CD4-positive, alpha-beta T cell treated with Interleukin-4 for 4 hours (primary cell): ENCODE measurements around the gene BAIAP2.

Experiments
- DNase-seq: peaks from one replicate; pipeline ENCODE4 v3.0.0-alpha.2; 2020

The BAIAP2 gene

GRCh38 chr17:81054881-81055370, 20.0 kb downstream of the BAIAP2 start:
- DNase-seq = no peak

- no peak for DNase-seq
Measured at GRCh38 chr17:81056312-81056711, 21.4 kb downstream of the BAIAP2 start.

- DNase-seq = no peak
Measured at GRCh38 chr17:81057079-81057730, 22.3 kb downstream of the BAIAP2 start.

DNA sequence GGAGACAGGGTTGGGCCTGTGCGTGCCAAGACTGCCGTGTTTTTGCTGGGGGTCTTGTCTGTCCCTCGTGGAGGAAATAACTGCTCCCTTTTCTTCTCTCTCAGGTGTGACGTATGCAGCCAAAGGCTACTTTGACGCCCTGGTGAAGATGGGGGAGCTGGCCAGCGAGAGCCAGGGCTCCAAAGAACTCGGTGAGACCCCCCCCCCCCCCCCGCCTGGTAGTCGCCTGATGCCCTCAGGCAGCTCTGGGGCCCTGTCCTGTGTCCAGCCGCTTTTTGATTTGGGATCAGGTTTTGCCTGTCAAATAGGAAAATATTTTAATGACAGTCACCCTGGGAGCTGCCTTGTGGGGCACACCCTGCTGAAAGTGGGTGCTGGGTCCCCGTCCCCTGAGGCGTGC, 22.8 kb downstream of the BAIAP2 start:
- no peak for DNase-seq

DNA sequence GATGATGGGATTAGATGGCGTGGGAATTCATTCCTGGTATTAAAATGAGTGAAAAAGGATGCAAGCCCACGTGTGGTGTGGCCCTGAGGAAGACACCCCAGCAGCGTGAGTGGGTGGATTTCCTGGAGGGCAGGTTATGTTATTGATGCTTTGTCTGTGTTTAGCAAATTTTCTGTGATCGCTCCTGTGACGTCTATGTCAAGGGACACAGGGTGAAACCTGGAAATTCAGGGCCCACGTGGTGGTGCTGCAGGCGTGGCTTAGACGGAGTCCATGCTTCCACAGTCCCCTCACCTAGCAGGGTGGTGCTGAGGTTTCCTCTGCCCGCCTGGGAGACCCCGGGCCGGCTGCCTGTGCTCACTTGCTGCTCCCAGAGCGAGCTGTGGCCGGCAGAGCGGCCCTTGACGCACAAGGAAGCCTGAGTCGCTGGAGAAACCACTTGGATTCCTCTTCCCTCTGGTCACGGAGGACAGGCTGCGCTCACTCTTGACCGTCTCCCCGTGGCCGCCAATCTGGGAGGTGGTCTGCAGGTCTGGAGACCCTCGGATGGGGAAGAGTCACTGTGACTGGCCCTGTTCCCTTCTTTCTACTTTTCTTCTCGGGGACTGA, 23.4 kb downstream of the BAIAP2 start:
- DNase-seq = no peak

DNA sequence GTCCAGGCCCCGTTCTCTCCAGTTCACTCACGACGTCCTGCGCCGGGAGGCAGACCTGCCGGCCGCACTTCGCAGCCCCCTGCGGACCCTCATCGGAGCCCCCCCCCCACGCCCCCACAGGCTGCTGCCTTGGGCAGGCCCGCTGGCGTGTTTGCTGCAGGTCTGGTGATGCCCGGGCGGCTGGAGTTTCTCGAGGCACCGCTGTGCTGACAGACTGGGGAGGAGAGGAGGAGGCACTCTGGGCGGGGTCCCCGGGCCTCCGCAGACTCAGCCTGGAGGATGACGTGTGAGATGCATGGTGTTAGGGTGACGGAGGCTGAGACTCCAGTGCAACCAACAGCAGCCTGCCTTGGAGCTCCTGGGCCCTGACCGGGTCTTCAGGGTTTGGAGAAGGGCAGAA, 24.1 kb downstream of the BAIAP2 start:
- DNase-seq = no peak

- DNase-seq = no peak
Measured at GRCh38 chr17:81060416-81060815, 25.5 kb downstream of the BAIAP2 start.

DNA sequence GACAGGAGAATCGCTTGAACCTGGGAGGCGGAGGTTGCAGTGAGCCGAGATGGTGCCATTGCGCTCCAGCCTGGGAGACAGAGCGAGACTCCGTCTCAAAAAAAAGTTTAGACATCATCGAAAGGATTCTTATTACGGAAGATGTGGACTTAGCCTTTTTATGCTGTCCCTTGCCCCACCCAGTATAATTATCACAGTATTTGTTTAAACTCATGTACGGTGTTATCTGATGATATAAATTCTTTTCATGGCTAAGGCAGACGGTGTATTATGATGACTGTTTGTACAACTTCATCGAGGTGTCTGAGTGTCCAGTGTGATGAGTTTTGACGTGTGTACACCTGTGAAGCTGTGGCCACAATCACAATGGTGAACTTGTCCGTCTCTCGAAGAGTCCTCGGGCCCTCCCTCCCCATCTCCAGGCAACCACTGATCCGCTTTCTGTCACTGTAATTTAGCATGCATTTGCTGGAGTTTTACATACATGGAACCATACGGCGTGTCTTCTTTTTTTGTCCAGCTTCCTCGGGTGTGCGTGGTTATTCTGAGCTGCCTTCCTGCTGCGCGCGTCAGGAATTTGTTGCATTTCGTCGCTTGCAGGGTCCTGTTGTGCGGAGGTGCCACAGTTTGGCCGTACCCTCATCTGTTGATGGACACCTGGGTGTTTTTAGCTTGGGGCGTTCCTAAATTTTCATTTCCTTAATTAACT, 26.2 kb downstream of the BAIAP2 start:
- DNase-seq = no peak

- DNase-seq = no peak
Measured at GRCh38 chr17:81062014-81062780, 27.2 kb downstream of the BAIAP2 start.

GRCh38 chr17:81063106-81064093, 28.4 kb downstream of the BAIAP2 start:
- no peak for DNase-seq

DNA sequence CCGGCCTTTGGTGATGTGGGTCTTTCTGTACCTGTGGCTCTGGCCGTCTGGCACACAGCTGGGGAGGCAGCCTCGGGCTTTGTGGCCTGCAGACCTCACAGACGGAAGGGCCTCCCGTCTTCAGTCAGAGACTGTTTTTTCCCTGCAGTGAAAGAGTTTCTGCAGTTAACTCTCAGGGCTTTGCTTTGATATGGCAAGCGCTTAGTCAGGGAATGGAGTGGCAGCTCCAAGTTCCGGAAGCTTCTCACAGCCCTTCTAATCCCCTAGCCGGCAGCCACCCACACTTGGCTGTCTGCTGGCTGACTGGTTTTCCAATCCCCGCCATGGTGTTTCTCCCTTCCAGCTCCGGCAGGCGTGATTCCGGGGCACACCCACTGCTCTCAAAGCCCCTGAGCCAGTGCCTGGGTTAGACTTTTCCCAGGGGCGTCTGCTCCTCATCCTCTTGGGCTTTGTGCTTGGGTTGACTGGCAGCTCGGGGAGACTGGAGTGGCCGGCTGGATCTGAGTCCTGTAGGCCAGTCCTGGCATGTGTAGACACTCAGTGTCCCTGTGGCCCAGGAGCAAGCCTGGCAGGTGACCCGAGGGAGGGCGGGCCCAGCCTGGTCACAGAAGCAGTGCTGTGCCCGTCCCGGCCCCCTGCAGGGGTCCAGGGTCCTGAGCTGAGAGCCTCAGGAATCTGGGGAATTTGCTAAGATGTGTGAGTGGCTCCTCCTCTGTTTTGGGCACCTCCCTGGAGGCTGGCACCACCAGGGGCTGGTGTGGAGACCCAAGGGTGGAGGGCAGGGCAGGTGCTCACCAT, 29.9 kb downstream of the BAIAP2 start:
- no peak for DNase-seq

DNA sequence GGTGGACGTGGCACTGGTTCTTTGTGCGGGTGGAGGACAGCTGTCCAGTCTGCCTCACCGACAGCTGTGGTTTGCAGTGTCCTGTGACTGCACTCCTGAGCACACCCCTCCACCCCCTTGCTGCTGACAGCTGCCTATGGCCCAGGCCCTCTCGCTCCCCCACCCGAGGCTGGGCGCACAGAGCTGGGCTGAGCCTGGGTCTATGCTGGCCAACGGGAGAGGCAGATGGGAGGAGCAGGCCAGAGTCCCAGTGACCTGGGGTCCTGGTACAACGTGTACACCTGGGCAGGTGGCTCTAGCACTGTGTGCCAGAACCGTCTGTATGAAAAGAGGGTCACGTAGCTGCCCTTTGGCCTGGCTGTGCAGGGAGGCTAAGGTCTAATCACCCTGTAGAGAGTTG, 30.5 kb downstream of the BAIAP2 start:
- DNase-seq = no peak

- no peak for DNase-seq
Measured at GRCh38 chr17:81066072-81066471, 31.1 kb downstream of the BAIAP2 start.

- no peak for DNase-seq
Measured at GRCh38 chr17:81066771-81067315, 31.9 kb downstream of the BAIAP2 start.

DNA sequence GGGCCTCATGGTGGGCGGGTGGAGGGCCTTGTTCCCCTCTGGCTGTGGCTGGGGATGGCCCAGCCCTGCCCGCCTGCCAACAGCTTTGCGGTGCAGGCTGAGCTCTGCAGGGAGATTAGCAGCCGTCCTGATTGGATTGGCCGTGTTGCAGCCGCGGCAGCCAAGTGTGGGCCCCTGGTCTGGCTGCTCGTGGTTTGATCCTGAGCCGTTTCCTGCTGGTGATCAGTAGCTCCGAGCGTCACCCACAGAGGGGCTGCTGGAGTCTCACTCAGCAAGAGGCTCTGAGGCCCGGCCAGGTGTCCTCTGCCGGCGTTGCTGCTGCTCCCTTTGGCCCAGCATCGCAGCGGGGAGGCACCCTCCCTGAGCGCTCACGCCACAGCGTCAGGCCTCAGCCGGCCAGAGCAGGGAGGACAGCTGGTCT, 32.5 kb downstream of the BAIAP2 start:
- DNase-seq = no peak

- DNase-seq = no peak
Measured at GRCh38 chr17:81068411-81069134, 33.6 kb downstream of the BAIAP2 start.

DNA sequence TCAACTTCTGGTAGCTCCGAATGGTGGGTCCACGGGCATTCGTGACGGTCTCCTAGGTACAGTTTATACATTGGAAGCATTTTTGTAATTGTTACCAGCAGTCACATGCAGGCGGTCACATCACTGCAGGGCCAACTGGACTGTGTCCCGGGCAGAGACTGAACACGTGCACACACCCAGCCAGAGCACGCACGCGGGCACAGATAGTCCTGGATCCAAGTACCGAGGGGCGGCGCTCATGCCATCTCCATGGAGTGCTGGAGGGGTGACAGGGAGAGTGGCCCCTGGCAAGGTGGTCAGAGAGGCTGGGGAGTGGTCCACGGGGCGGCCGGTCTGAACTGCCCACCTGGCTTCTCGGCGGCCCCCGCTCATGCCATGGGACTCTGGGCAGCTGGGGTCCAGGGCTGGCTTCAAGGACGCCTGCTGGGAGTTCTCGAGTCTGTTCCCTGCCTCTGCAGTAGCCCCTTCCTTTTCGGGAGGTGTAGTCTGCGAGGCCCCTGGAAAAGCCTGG, 34.2 kb downstream of the BAIAP2 start:
- no peak for DNase-seq

- DNase-seq = no peak
Measured at GRCh38 chr17:81070541-81071246, 35.7 kb downstream of the BAIAP2 start.
